NCI-H2171 (cell line): ENCODE measurements around the gene TMCO2.
"Not testable (repeated sequence)": the region's sequence is repeated elsewhere in the genome, so short reads cannot be mapped to it uniquely, and the experiment has no call there.

Experiments used
- DNase-seq: peaks from one replicate; lab custom pipeline; 2025; lab: John Stamatoyannopoulos, UW

The TMCO2 gene

GRCh38 chr1:40247655-40248054, at the start of gene TMCO2:
TMCO2 (plus strand) TSS chr1:40247937; CDS start chr1:40247994, 57 bp downstream.
- no peak for DNase-seq

- no peak for DNase-seq
These were observed 48.6 kb upstream of the TMCO2 start for GRCh38 chr1:40199126-40199525.

GRCh38 chr1:40204856-40205255, 42.9 kb upstream of the TMCO2 start:
- DNase-seq, result no peak

- no peak for DNase-seq
These were observed 37.1 kb upstream of the TMCO2 start for GRCh38 chr1:40210511-40211204.

GRCh38 chr1:40218333-40218732, 29.4 kb upstream of the TMCO2 start:
- no peak for DNase-seq

GRCh38 chr1:40221471-40221905, 26.2 kb upstream of the TMCO2 start:
- DNase-seq, result not testable (repeated sequence)

- no peak for DNase-seq
These were observed 25.6 kb upstream of the TMCO2 start for GRCh38 chr1:40221977-40222772.

GRCh38 chr1:40224040-40224439, 23.7 kb upstream of the TMCO2 start:
- no peak for DNase-seq

- no peak for DNase-seq
These were observed 21.5 kb upstream of the TMCO2 start for GRCh38 chr1:40226192-40226591.

GRCh38 chr1:40232444-40232843, 15.3 kb upstream of the TMCO2 start:
- peak; percentile 5 for DNase-seq

GRCh38 chr1:40239626-40240025, 8.1 kb upstream of the TMCO2 start:
- no peak for DNase-seq

GRCh38 chr1:40240390-40240789, 7.3 kb upstream of the TMCO2 start:
- DNase-seq, result no peak

GRCh38 chr1:40241362-40241761, 6.4 kb upstream of the TMCO2 start:
- no peak for DNase-seq

GRCh38 chr1:40243351-40243750, 4.4 kb upstream of the TMCO2 start:
- DNase-seq, result no peak

- no peak for DNase-seq
These were observed 3.5 kb upstream of the TMCO2 start for GRCh38 chr1:40244138-40244744.

GRCh38 chr1:40245686-40246085, 2.1 kb upstream of the TMCO2 start:
- no peak for DNase-seq

GRCh38 chr1:40248412-40248811, 675 bp downstream of the TMCO2 start:
- DNase-seq, result no peak

- no peak for DNase-seq
These were observed 3.7 kb downstream of the TMCO2 start for GRCh38 chr1:40251456-40251855.

- no peak for DNase-seq
These were observed 4.9 kb downstream of the TMCO2 start for GRCh38 chr1:40252601-40253000.

GRCh38 chr1:40255231-40255630, 7.5 kb downstream of the TMCO2 start:
- no peak for DNase-seq

GRCh38 chr1:40256401-40257084, 8.8 kb downstream of the TMCO2 start:
- no peak for DNase-seq

- DNase-seq, result no peak
These were observed 9.6 kb downstream of the TMCO2 start for GRCh38 chr1:40257313-40257687.
